Kidney (tissue), 14 donors: ENCODE results near the gene BLOC1S3. TPM values are rescaled to one million over a fixed set of nuclear protein-coding genes. Genes with fewer than 3 reads are reported as not detected.

Experiments
- DNase-seq, 5 donors: peaks; one replicate each; pipeline ENCODE4 v3.0.0-alpha.2; 2013 to 2020
- FAIRE-seq: peaks from 2 replicates; lab custom pipeline; 2012; peaks lifted over from hg19 to GRCh38; lab: Jason Lieb, UNC
- H3K27ac ChIP-seq, 2 donors: one replicate each; pipeline ENCODE4 v1.7.0; 2013; ENCODE audit warnings: low read depth in 2 of 2, low read length in 2 of 2, inconsistent platforms in 1 of 2
- H3K27me3 ChIP-seq: one replicate; pipeline ENCODE4 v1.7.1; 2013; ENCODE audit warnings: low read length, inconsistent platforms; ENCODE audit not compliant: control insufficient read depth, insufficient read depth
- H3K36me3 ChIP-seq, 3 donors: one replicate each; pipeline versions ENCODE4 v1.7.0 to v1.7.1; 2013; ENCODE audit warnings: low read length in 3 of 3, control low read depth in 1 of 3, inconsistent platforms in 1 of 3; ENCODE audit not compliant: insufficient read depth in 3 of 3, control insufficient read depth in 2 of 3
- H3K4me1 ChIP-seq, 3 donors: one replicate each; pipeline versions ENCODE4 v1.7.0 to v1.7.1; 2013; ENCODE audit warnings: low read length in 3 of 3, inconsistent platforms in 1 of 3, low read depth in 1 of 3; ENCODE audit not compliant: control insufficient read depth in 2 of 3, insufficient read depth in 2 of 3
- H3K4me3 ChIP-seq, 3 donors: one replicate each; pipeline versions ENCODE4 v1.7.0 to v1.8.1; 2013; ENCODE audit warnings: low read length in 3 of 3, control low read depth in 1 of 3, inconsistent platforms in 1 of 3
- H3K9ac ChIP-seq, 3 donors: one replicate each; pipeline versions ENCODE4 v1.7.0 to v1.7.1; 2013; ENCODE audit warnings: low read length in 3 of 3, control low read depth in 1 of 3, inconsistent platforms in 1 of 3
- H3K9me3 ChIP-seq, 3 donors: one replicate each; pipeline versions ENCODE4 v1.7.0 to v1.7.1; 2013; ENCODE audit warnings: low read length in 3 of 3, control low read depth in 1 of 3, inconsistent platforms in 1 of 3; ENCODE audit not compliant: control insufficient read depth in 2 of 3, insufficient read depth in 1 of 3
- intact Hi-C: fragments of 100-400 bp; cut with DNase I; formaldehyde crosslinking; loops from one replicate; pipeline ENCODE4 v1.11.1; 2022
- polyA plus RNA-seq: library from polyadenylated mRNA; stranded (reverse); fragments of 350-450 nt; fragmentation: Illumina TruSeq; extraction: RNeasy Lipid Tissue Mini Kit (QIAGEN cat#74804); gene quantifications from one replicate; pipeline ENCODE4 v1.2.3, GENCODE V29; 2014; ENCODE audit warnings: low read depth, low replicate concordance; ENCODE audit not compliant: insufficient read depth
- total RNA-seq: library from RNA; stranded (reverse); fragmentation: NEBNext Ultra II Directional; extraction: Animal tissue kit (Norgen Biotek cat#: 25700); gene quantifications from one replicate; pipeline ENCODE4 v1.2.1, GENCODE V29; 2021
- TF ChIP-seq, protein P1 (sequence below): IDR thresholded peaks from 3 replicates; pipeline ENCODE4 v1.5.1; 2012; ENCODE audit warnings: mild to moderate bottlenecking, moderate library complexity, borderline replicate concordance; ENCODE audit not compliant: insufficient read depth; ENCODE audit errors: extremely low read depth
- donor health status: control.
- donor health status: control.
- donor health status: control.
- donor health status: control.
- donor health status: control.
- donor health status: DM: yes; HTN: yes; CAD: no.
- donor health status: Normal renal cell carcinoma (clear cell type).

The BLOC1S3 gene
- total and polyA plus RNA-seq, 2 donors from 2014 or later: 5.2 to 13.2 TPM

DNA sequence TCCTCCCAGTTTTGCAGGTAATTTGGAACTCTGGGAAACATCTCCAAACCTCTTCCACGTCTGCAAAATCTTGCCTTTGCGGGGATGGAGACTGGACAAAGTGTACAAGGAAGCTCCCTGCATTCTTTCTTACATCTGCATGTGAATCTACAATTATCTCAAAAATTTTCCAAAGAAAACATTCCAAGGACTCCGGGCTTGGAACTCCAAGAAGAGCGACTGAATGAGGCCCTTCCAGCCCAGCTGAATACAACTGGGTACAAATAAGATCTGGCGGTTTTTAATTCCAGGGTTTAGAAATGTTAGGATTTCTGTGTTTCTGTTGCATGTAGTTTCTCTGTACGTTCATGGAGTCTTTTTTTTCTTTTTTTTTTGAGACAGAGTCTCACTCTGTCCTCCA is 38.1 kb downstream of the BLOC1S3 start:
- TF ChIP-seq, protein P1, sequence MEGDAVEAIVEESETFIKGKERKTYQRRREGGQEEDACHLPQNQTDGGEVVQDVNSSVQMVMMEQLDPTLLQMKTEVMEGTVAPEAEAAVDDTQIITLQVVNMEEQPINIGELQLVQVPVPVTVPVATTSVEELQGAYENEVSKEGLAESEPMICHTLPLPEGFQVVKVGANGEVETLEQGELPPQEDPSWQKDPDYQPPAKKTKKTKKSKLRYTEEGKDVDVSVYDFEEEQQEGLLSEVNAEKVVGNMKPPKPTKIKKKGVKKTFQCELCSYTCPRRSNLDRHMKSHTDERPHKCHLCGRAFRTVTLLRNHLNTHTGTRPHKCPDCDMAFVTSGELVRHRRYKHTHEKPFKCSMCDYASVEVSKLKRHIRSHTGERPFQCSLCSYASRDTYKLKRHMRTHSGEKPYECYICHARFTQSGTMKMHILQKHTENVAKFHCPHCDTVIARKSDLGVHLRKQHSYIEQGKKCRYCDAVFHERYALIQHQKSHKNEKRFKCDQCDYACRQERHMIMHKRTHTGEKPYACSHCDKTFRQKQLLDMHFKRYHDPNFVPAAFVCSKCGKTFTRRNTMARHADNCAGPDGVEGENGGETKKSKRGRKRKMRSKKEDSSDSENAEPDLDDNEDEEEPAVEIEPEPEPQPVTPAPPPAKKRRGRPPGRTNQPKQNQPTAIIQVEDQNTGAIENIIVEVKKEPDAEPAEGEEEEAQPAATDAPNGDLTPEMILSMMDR: no peak
- no peaks in the 10 kb centered on the region for H3K36me3 ChIP-seq
- DNase-seq (peak in 1 of 5 donors; percentile 45), FAIRE-seq (no peak)
- H3K27me3 ChIP-seq: peaks cover 3% of the 10 kb centered on the region
- H3K4me3 ChIP-seq: no peak overlapping the region
- H3K4me1 ChIP-seq: peaks cover 0 to 20% (median 3%) of the 10 kb centered on the region in 3 donors
- H3K9me3 ChIP-seq: no peaks in the 10 kb centered on the region
- intact Hi-C loops: no loop called here
- no peak overlapping the region for H3K9ac ChIP-seq
- no peak overlapping the region for H3K27ac ChIP-seq

DNA sequence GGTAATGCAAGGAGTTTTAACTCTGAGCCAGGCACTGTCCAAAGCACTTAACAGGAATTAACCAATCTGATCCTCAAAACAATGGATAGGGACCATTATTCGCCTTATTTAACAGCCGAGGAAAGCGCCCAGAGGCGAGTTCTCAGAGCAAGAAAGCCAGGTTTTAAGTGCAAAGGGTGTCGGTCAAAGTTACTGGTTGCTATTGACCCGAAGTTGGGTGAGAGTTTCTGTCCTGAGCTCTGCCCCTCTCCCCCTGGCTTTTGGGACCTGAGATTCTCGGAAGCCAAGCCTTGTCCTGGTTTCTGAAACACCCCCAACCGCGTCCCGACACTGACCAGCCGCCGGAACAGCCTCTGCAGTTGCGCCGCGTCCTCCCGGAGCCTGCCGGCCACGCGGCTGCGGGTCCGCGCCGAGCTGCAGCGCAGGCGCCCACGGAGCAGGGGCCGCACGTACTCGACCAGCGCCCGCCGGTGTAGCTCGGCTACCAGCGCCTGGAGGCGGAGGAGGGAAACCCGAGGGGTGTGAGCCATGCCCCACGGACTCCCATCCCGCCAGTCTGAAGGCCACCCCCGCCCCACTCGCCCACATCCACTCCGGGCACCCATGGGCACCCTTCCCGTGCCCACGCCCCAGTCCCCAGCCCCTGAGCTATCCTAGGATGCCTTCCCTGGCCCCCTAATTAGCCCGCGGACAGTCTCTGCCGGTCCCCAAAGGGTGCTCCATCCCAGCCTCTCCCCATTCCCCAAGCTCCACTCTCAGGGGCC is 38.8 kb downstream of the BLOC1S3 start:
- Histone ChIP-seq H3K27ac (no peak overlapping the region), H3K36me3 (no peaks in the 10 kb centered on the region), H3K9ac (no peak overlapping the region), H3K27me3 (peaks cover 3% of the 10 kb centered on the region), H3K4me1 (peaks cover 0 to 17% (median 3%) of the 10 kb centered on the region in 3 donors), H3K4me3 (no peak overlapping the region), H3K9me3 (no peaks in the 10 kb centered on the region)
- no peak for FAIRE-seq
- DNase-seq: peak in 4 of 5 donors; percentile 37 to 69 (median 56)
- TF ChIP-seq, protein P1: no peak
- intact Hi-C loops: no loop called here

DNA sequence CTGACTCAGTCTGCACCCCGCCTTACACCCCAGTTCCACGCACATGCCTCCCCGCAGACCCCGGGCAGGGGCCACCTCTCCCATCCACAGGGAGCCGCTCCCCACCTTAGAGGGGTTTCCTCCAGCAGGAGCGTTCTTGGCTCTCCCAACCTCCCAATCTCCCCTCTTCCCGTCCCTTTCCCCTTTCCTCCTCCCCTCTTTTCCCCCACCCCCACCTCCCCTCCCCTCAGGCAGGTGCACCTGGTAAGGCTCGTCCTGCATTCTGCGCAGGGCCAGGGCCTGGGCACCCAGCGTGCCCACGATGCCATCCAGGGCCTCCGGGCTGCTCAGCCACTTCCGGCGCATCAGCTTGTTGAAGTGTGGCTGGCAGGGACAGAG is 39.4 kb downstream of the BLOC1S3 start:
- intact Hi-C loops: no loop called here
- peaks cover 3% of the 10 kb centered on the region for H3K27me3 ChIP-seq
- H3K4me1 ChIP-seq: peaks cover 0 to 17% (median 3%) of the 10 kb centered on the region in 3 donors
- no peaks in the 10 kb centered on the region for H3K36me3 ChIP-seq
- TF ChIP-seq, protein P1: no peak
- H3K9ac ChIP-seq: no peak overlapping the region
- no peak overlapping the region for H3K27ac ChIP-seq
- no peaks in the 10 kb centered on the region for H3K9me3 ChIP-seq
- FAIRE-seq: no peak
- no peak for DNase-seq
- no peak overlapping the region for H3K4me3 ChIP-seq
